K562 (cell line): Measurements from ENCODE around the gene EHMT2. TPM values are rescaled to one million over a fixed set of nuclear protein-coding genes. Genes with fewer than 3 reads are reported as not detected.

Source experiments
- ATF7 ChIP-seq: fragments of 450-650 bp; IDR thresholded peaks from 2 replicates; pipeline ENCODE4 v1.7.1; 2014; ENCODE audit warnings: mild to moderate bottlenecking, moderate library complexity
- BRF1 ChIP-seq: IDR thresholded peaks from 3 replicates; pipeline ENCODE4 v1.6.1; 2011; ENCODE audit warnings: borderline replicate concordance, mild to moderate bottlenecking; ENCODE audit not compliant: insufficient read length; ENCODE audit errors: extremely low read depth
- DMBX1 ChIP-seq: fragments of 250-450 bp; sonication (Bioruptor Pico); IDR thresholded peaks from 2 replicates; pipeline ENCODE4 v1.8.0; 2022; ENCODE audit warnings: inconsistent platforms, mild to moderate bottlenecking, moderate library complexity, borderline replicate concordance
- ELF4 ChIP-seq: fragments of 450-650 bp; formaldehyde crosslinking; IDR thresholded peaks from 2 replicates; pipeline ENCODE4 v1.4.0; 2022; ENCODE audit warnings: missing genetic modification characterization
- EZH2 ChIP-seq: IDR thresholded peaks from 2 replicates; pipeline ENCODE4 v1.6.1; 2012; ENCODE audit warnings: low read depth, mild to moderate bottlenecking, inconsistent platforms, low read length, borderline replicate concordance
- FOS ChIP-seq: IDR thresholded peaks from 3 replicates; pipeline ENCODE4 v1.6.1; 2011; ENCODE audit not compliant: insufficient read length; ENCODE audit errors: extremely low read depth
- GABPA ChIP-seq: fragments of 200-800 bp; sonication (Bioruptor generic); conservative IDR thresholded peaks from 2 replicates; pipeline ENCODE4 v1.6.1; 2016; ENCODE audit warnings: low read depth, missing genetic modification characterization, missing compliant biosample characterization
- GTF2F1 ChIP-seq: IDR thresholded peaks from 2 replicates; pipeline ENCODE4 v1.6.1; 2011; ENCODE audit warnings: low read depth, low read length, improper control_type of control experiment
- HDAC6 ChIP-seq: IDR thresholded peaks from 2 replicates; pipeline ENCODE4 v1.6.1; 2012; ENCODE audit warnings: low read depth, mild to moderate bottlenecking, control low read depth, inconsistent platforms, low read length, moderate library complexity
- KLF16 ChIP-seq: IDR thresholded peaks from 2 replicates; pipeline ENCODE4 v1.6.1; 2016; ENCODE audit warnings: antibody characterized with exemption
- NFIC ChIP-seq: fragments of 450-650 bp; IDR thresholded peaks from 2 replicates; pipeline ENCODE4 v1.6.1; 2017; ENCODE audit warnings: mild to moderate bottlenecking, inconsistent platforms
- NRF1 ChIP-seq, 2 experiments: fragments of 450-650 bp; IDR thresholded peaks in 1 of 2; conservative IDR thresholded peaks in 1 of 2; 2 replicates each; pipeline ENCODE4 v1.6.1; 2014; ENCODE audit warnings: mild to moderate bottlenecking in 2 of 2
- PRMT5 ChIP-seq: sonication (generic); formaldehyde crosslinking; IDR thresholded peaks from 2 replicates; pipeline ENCODE4 v1.5.0; 2020; ENCODE audit warnings: missing genetic modification reagents
- PRPF4 ChIP-seq: fragments of 200-400 bp; formaldehyde crosslinking; IDR thresholded peaks from one replicate; pipeline ENCODE4 v1.6.1; 2017; ENCODE audit warnings: low read length, low read depth, mild to moderate bottlenecking; ENCODE audit not compliant: insufficient read depth, poor library complexity, severe bottlenecking
- RCOR1 ChIP-seq, 2 experiments: IDR thresholded peaks; 2 replicates each; pipeline ENCODE4 v1.6.1; 2012; ENCODE audit warnings: low read depth in 2 of 2, low read length in 2 of 2, borderline replicate concordance in 1 of 2, improper control_type of control experiment in 1 of 2
- SLC30A9 ChIP-seq: fragments of 250-450 bp; sonication (Bioruptor Pico); IDR thresholded peaks from 2 replicates; pipeline ENCODE4 v1.8.0; 2022; ENCODE audit warnings: mild to moderate bottlenecking, moderate library complexity
- TBL1XR1 ChIP-seq, 2 experiments: IDR thresholded peaks; 2 replicates each; pipeline ENCODE4 v1.6.1; 2012; ENCODE audit warnings: improper control_type of control experiment in 2 of 2, low read length in 2 of 2, mild to moderate bottlenecking in 1 of 2
- WHSC1 ChIP-seq: IDR thresholded peaks from one replicate; pipeline ENCODE4 v1.6.1; 2012; ENCODE audit warnings: low read length, control low read depth, inconsistent platforms
- ZBTB7A ChIP-seq: IDR thresholded peaks from 2 replicates; pipeline ENCODE4 v1.6.1; 2011; ENCODE audit warnings: low read depth, mild to moderate bottlenecking, low read length, moderate library complexity, borderline replicate concordance; ENCODE audit not compliant: control insufficient read depth
- ZNF124 ChIP-seq: sonication (generic); formaldehyde crosslinking; IDR thresholded peaks from 2 replicates; pipeline ENCODE4 v1.8.1; 2022; ENCODE audit warnings: missing genetic modification reagents
- ZNF133 ChIP-seq: fragments of 250-450 bp; sonication (Bioruptor Pico); IDR thresholded peaks from 2 replicates; pipeline ENCODE4 v1.4.0; 2020; ENCODE audit warnings: mild to moderate bottlenecking
- ZNF239 ChIP-seq: fragments of 250-450 bp; sonication (Bioruptor Pico); IDR thresholded peaks from 2 replicates; pipeline ENCODE4 v1.4.0; 2020; ENCODE audit warnings: mild to moderate bottlenecking
- ZNF324 ChIP-seq: fragments of 250-450 bp; sonication (Bioruptor Pico); IDR thresholded peaks from 2 replicates; pipeline ENCODE4 v1.4.0; 2020; ENCODE audit warnings: mild to moderate bottlenecking
- polyA plus RNA-seq, 8 experiments: library from polyadenylated mRNA; depleted of rRNA in 4 of 8; stranded (reverse) in 5 of 8; unstranded in 3 of 8; fragments of >200 nt; fragmentation: Nextera tagmentation in 2 of 8; fragmentation: Illumina TruSeq in 1 of 8; extraction: Ambion mirVana in 2 of 8; extraction: Trizol in 1 of 8; gene quantifications; 2 replicates each; pipeline versions ENCODE4 v1.2.1 to v1.2.3, GENCODE V29; 2011 to 2014; ENCODE audit warnings: inconsistent platforms in 1 of 8, missing spikeins in 1 of 8
- total RNA-seq, 7 experiments: library from RNA; depleted of rRNA in 6 of 7; stranded (reverse); fragments of >200 nt in 6 of 7; fragmentation: Illumina TruSeq in 2 of 7; extraction: Trizol in 2 of 7; gene quantifications; 2 replicates each; pipeline versions ENCODE4 v1.2.1 to v1.2.3, GENCODE V29; 2011 to 2021; ENCODE audit warnings: low replicate concordance in 1 of 7
- TF ChIP-seq, protein P1 (sequence below): fragments of 450-650 bp; conservative IDR thresholded peaks from 2 replicates; pipeline ENCODE4 v1.6.1; 2016; ENCODE audit warnings: missing genetic modification characterization, low read depth, mild to moderate bottlenecking, control low read depth, missing compliant biosample characterization
- TF ChIP-seq, protein P2 (sequence below): fragments of 450-650 bp; formaldehyde crosslinking; IDR thresholded peaks from 2 replicates; pipeline ENCODE4 v1.4.0; 2020; ENCODE audit warnings: mild to moderate bottlenecking, moderate library complexity
- TF ChIP-seq, protein P3 (sequence below): fragments of 250-450 bp; sonication (Bioruptor Pico); IDR thresholded peaks from 2 replicates; pipeline ENCODE4 v1.5.0; 2021

The EHMT2 gene
- total and polyA plus RNA-seq, 9 of the 15 experiments (the other 6 are each of a cell fraction or from before 2014, with no cell fraction given), result 2.1 to 63.8 (median 38.5) TPM

DNA sequence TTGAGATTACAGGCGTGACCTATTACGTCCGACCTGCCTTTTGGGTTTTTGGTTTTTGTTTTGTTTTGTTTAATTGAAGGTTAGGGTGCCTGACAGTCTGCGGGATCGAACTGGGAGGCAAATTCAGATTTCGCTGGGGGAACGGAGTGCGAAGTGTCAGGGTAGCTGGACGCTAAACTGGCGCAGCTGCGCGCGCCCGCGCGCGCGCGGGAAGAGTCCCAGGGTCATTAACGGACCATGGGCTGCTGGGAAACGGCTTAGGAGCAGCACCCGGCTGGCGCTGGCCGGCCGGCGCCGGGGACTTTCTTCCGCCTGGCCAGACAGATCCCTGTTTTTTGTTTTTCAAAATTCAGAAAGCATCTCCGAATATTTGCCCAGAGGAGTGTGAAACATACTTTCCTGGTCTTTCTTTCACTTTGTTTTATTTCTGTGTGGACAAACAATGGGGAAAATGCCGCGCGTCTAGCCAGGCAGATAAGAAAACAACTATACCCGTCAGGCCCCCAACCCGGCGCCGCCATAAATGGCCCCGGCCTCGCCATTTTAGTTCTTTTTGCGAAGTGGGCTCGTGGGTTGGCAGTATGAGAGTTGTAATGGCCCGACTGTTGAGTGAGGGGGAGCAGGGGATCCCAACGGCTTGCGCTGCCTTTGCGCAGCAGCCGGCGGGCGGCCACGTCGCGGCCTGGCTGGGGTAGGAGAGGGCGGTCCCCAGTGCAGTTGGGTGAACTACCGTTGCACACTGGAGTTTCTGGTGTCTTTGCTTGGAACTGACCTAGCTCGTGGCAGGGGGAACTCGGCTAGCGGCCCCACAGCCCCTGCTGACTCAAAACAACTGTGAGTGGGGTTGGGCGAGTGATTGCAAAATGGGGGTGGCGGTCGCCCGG is 62.9 kb downstream of the EHMT2 start (continued):
- TF ChIP-seq NFIC (no peak), ZNF133 (peak; percentile 66; the same call in 1 of the 2 replicates), ZNF324 (CRISPR knock-in tag) (peak; percentile 46; the same call in 1 of the 2 replicates), TBL1XR1 (IDR thresholded peaks at IDR 0.05; ENCODE audit: low read length in 2 of 2) (peak; percentile 56 to 70; a peak in 3 of 4 replicates), ZNF124 (CRISPR knock-in tag) (no peak), WHSC1 (peak; percentile 59), BRF1 (no peak), GABPA (tag) (no peak), SLC30A9 (CRISPR knock-in tag) (0 out of 2 replicates have a peak, but pooled peaks have one; percentile 4), KLF16 (peak; percentile 100), ZBTB7A (peak; percentile 58; the same call in 1 of the 2 replicates), NRF1 (conservative IDR thresholded peaks at IDR 0.05 in 1 of 2, IDR thresholded peaks at IDR 0.05 in 1 of 2) (peak; percentile 96), ELF4 (CRISPR knock-in tag) (peak; percentile 99), GTF2F1 (peak; percentile 99), PRPF4 (peak; percentile 94), PRMT5 (CRISPR knock-in tag) (no peak), ATF7 (peak; percentile 87), HDAC6 (no peak), RCOR1 (IDR thresholded peaks at IDR 0.05; ENCODE audit: borderline replicate concordance in 1 of 2, low read depth in 2 of 2, low read length in 2 of 2) (peak in 1 of 2 experiments; percentile 64; a peak in 1 of 4 replicates), FOS (no peak), ZNF239 (CRISPR knock-in tag) (peak; percentile 34; the same call in 1 of the 2 replicates), DMBX1 (CRISPR knock-in tag) (peak; percentile 97), EZH2 (no peak)
- TF ChIP-seq, protein P1, sequence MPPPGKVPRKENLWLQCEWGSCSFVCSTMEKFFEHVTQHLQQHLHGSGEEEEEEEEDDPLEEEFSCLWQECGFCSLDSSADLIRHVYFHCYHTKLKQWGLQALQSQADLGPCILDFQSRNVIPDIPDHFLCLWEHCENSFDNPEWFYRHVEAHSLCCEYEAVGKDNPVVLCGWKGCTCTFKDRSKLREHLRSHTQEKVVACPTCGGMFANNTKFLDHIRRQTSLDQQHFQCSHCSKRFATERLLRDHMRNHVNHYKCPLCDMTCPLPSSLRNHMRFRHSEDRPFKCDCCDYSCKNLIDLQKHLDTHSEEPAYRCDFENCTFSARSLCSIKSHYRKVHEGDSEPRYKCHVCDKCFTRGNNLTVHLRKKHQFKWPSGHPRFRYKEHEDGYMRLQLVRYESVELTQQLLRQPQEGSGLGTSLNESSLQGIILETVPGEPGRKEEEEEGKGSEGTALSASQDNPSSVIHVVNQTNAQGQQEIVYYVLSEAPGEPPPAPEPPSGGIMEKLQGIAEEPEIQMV (tag), result peak; percentile 57
- TF ChIP-seq, protein P2, sequence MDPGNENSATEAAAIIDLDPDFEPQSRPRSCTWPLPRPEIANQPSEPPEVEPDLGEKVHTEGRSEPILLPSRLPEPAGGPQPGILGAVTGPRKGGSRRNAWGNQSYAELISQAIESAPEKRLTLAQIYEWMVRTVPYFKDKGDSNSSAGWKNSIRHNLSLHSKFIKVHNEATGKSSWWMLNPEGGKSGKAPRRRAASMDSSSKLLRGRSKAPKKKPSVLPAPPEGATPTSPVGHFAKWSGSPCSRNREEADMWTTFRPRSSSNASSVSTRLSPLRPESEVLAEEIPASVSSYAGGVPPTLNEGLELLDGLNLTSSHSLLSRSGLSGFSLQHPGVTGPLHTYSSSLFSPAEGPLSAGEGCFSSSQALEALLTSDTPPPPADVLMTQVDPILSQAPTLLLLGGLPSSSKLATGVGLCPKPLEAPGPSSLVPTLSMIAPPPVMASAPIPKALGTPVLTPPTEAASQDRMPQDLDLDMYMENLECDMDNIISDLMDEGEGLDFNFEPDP (CRISPR knock-in tag), result peak; percentile 87
- TF ChIP-seq, protein P3, sequence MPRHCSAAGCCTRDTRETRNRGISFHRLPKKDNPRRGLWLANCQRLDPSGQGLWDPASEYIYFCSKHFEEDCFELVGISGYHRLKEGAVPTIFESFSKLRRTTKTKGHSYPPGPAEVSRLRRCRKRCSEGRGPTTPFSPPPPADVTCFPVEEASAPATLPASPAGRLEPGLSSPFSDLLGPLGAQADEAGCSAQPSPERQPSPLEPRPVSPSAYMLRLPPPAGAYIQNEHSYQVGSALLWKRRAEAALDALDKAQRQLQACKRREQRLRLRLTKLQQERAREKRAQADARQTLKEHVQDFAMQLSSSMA (CRISPR knock-in tag), result peak; percentile 92
